WTC11 (cell line): Measurements from ENCODE around the gene FBXO9. TPM values are rescaled to one million over a fixed set of nuclear protein-coding genes. Genes with fewer than 3 reads are reported as not detected.

Source experiments
- ATAC-seq: fragments of 200-7000 bp; cut with Tn5 transposase; 2 replicates; pipeline ENCODE4 v1.10.0; 2021; ENCODE audit warnings: mild to moderate bottlenecking, moderate library complexity
- CTCF ChIA-PET: fragments of 300-600 bp; sonication (Branson Sonifier 250); formaldehyde crosslinking; loops from one replicate; lab custom pipeline; 2021; ENCODE audit warnings: antibody characterized with exemption; lab: Charles Lee
- POLR2A ChIA-PET: fragments of 350-600 bp; sonication (Branson Sonifier 250); formaldehyde crosslinking; loops from one replicate; lab custom pipeline; 2021; ENCODE audit warnings: antibody characterized with exemption; lab: Charles Lee
- DNase-seq: peaks from one replicate; pipeline ENCODE4 v3.0.0; 2021; ENCODE audit warnings: low spot score
- H3K27ac Mint-ChIP-seq: 2 replicates; pipeline ENCODE4 v1.8.0; 2021; ENCODE audit warnings: mixed read lengths
- H3K27me3 Mint-ChIP-seq: 2 replicates; pipeline ENCODE4 v1.8.0; 2021; ENCODE audit warnings: low read depth, mild to moderate bottlenecking, moderate library complexity, mixed read lengths
- H3K36me3 Mint-ChIP-seq: 2 replicates; pipeline ENCODE4 v1.8.0; 2021; ENCODE audit warnings: mixed read lengths
- H3K4me1 Mint-ChIP-seq: 2 replicates; pipeline ENCODE4 v1.8.0; 2022; ENCODE audit warnings: mixed read lengths
- H3K4me3 Mint-ChIP-seq: 2 replicates; pipeline ENCODE4 v1.8.0; 2021; ENCODE audit warnings: mild to moderate bottlenecking, moderate library complexity, mixed read lengths
- H3K9me3 Mint-ChIP-seq: 2 replicates; pipeline ENCODE4 v1.8.0; 2021; ENCODE audit warnings: mixed read lengths
- CBFB ChIP-seq: sonication (generic); formaldehyde crosslinking; IDR thresholded peaks from 2 replicates; pipeline ENCODE4 v1.8.1; 2022; ENCODE audit warnings: mild to moderate bottlenecking, low read depth, missing genetic modification reagents
- ESRRA ChIP-seq: sonication (generic); formaldehyde crosslinking; IDR thresholded peaks from 2 replicates; pipeline ENCODE4 v1.8.1; 2022; ENCODE audit warnings: mild to moderate bottlenecking, missing genetic modification reagents, borderline replicate concordance
- ETV6 ChIP-seq: sonication (generic); formaldehyde crosslinking; IDR thresholded peaks from 2 replicates; pipeline ENCODE4 v1.8.1; 2022; ENCODE audit warnings: mild to moderate bottlenecking, missing genetic modification reagents
- FOXK1 ChIP-seq: sonication (generic); formaldehyde crosslinking; IDR thresholded peaks from 2 replicates; pipeline ENCODE4 v1.8.0; 2022; ENCODE audit warnings: mild to moderate bottlenecking, moderate library complexity, missing genetic modification reagents
- FOXP1 ChIP-seq: sonication (generic); formaldehyde crosslinking; IDR thresholded peaks from 2 replicates; pipeline ENCODE4 v1.8.0; 2022; ENCODE audit warnings: missing genetic modification reagents, mild to moderate bottlenecking, moderate library complexity, borderline replicate concordance
- GRHL2 ChIP-seq: fragments of 250-450 bp; sonication (Bioruptor Pico); IDR thresholded peaks from 2 replicates; pipeline ENCODE4 v1.8.0; 2022; ENCODE audit warnings: mild to moderate bottlenecking, moderate library complexity; ENCODE audit not compliant: insufficient replicate concordance, severe bottlenecking
- GTF2I ChIP-seq: fragments of 250-450 bp; sonication (Bioruptor Pico); conservative IDR thresholded peaks from 2 replicates; pipeline ENCODE4 v1.4.0; 2021; ENCODE audit warnings: mild to moderate bottlenecking
- JUN ChIP-seq: sonication (generic); formaldehyde crosslinking; IDR thresholded peaks from 2 replicates; pipeline ENCODE4 v1.8.0; 2023; ENCODE audit warnings: mild to moderate bottlenecking, missing genetic modification reagents
- KAT7 ChIP-seq: sonication (generic); formaldehyde crosslinking; IDR thresholded peaks from 2 replicates; pipeline ENCODE4 v1.8.1; 2023; ENCODE audit warnings: missing genetic modification reagents, mild to moderate bottlenecking, borderline replicate concordance
- MYBL2 ChIP-seq: sonication (generic); formaldehyde crosslinking; IDR thresholded peaks from 2 replicates; pipeline ENCODE4 v1.8.1; 2023; ENCODE audit warnings: mild to moderate bottlenecking, moderate library complexity, missing genetic modification reagents
- NR1H2 ChIP-seq: sonication (generic); formaldehyde crosslinking; IDR thresholded peaks from 2 replicates; pipeline ENCODE4 v1.9.0; 2021; ENCODE audit warnings: mild to moderate bottlenecking, moderate library complexity, missing genetic modification reagents
- NR2C2 ChIP-seq: sonication (generic); formaldehyde crosslinking; IDR thresholded peaks from 2 replicates; pipeline ENCODE4 v1.8.0; 2022; ENCODE audit warnings: mild to moderate bottlenecking, missing genetic modification reagents
- TCF7 ChIP-seq: sonication (generic); formaldehyde crosslinking; IDR thresholded peaks from 2 replicates; pipeline ENCODE4 v1.8.0; 2022; ENCODE audit warnings: mild to moderate bottlenecking, low read depth, missing genetic modification reagents, moderate library complexity
- TEAD4 ChIP-seq: sonication (generic); formaldehyde crosslinking; IDR thresholded peaks from 2 replicates; pipeline ENCODE4 v1.8.0; 2022; ENCODE audit warnings: mild to moderate bottlenecking, missing genetic modification reagents
- ZNF121 ChIP-seq: sonication (generic); formaldehyde crosslinking; IDR thresholded peaks from 2 replicates; pipeline ENCODE4 v1.8.0; 2023; ENCODE audit warnings: missing genetic modification reagents
- ZNF219 ChIP-seq: sonication (generic); formaldehyde crosslinking; IDR thresholded peaks from 2 replicates; pipeline ENCODE4 v1.8.0; 2023; ENCODE audit warnings: missing genetic modification reagents, mild to moderate bottlenecking, borderline replicate concordance
- ZNF232 ChIP-seq: sonication (generic); formaldehyde crosslinking; IDR thresholded peaks from 2 replicates; pipeline ENCODE4 v1.8.0; 2022; ENCODE audit warnings: mild to moderate bottlenecking, missing genetic modification reagents
- ZNF317 ChIP-seq: sonication (generic); formaldehyde crosslinking; IDR thresholded peaks from 2 replicates; pipeline ENCODE4 v1.8.1; 2023; ENCODE audit warnings: low read depth, mild to moderate bottlenecking, moderate library complexity, missing genetic modification reagents, borderline replicate concordance
- ZNF396 ChIP-seq: fragments of 250-450 bp; sonication (Bioruptor Pico); IDR thresholded peaks from 2 replicates; pipeline ENCODE4 v1.8.0; 2021; ENCODE audit warnings: mild to moderate bottlenecking, moderate library complexity, borderline replicate concordance
- ZNF423 ChIP-seq: fragments of 250-450 bp; sonication (Bioruptor Pico); IDR thresholded peaks from 2 replicates; pipeline ENCODE4 v2.1.2; 2022; ENCODE audit warnings: mild to moderate bottlenecking, moderate library complexity
- ZNF671 ChIP-seq: fragments of 250-450 bp; sonication (Bioruptor Pico); IDR thresholded peaks from 2 replicates; pipeline ENCODE4 v1.8.0; 2021; ENCODE audit warnings: mild to moderate bottlenecking
- total RNA-seq: library from RNA; stranded (reverse); gene quantifications from 3 replicates; pipeline ENCODE4 v1.2.3, GENCODE V29; 2021
- TF ChIP-seq, protein P1 (sequence below): sonication (generic); formaldehyde crosslinking; conservative IDR thresholded peaks from 2 replicates; pipeline ENCODE4 v1.8.1; 2023; ENCODE audit warnings: mild to moderate bottlenecking, low read depth, missing genetic modification reagents, moderate library complexity
- TF ChIP-seq, protein P2 (sequence below): sonication (generic); formaldehyde crosslinking; IDR thresholded peaks from 2 replicates; pipeline ENCODE4 v1.8.1; 2022; ENCODE audit warnings: mild to moderate bottlenecking, moderate library complexity, missing genetic modification reagents
- TF ChIP-seq, protein P3 (sequence below): sonication (generic); formaldehyde crosslinking; conservative IDR thresholded peaks from 2 replicates; pipeline ENCODE4 v1.8.1; 2022; ENCODE audit warnings: mild to moderate bottlenecking, missing genetic modification reagents
- TF ChIP-seq, protein P4 (sequence below): sonication (generic); formaldehyde crosslinking; IDR thresholded peaks from 2 replicates; pipeline ENCODE4 v1.8.1; 2022; ENCODE audit warnings: mild to moderate bottlenecking, missing genetic modification reagents, moderate library complexity, borderline replicate concordance
- TF ChIP-seq, protein P5 (sequence below): sonication (generic); formaldehyde crosslinking; IDR thresholded peaks from 2 replicates; pipeline ENCODE4 v1.8.0; 2023; ENCODE audit warnings: missing genetic modification reagents, mild to moderate bottlenecking, borderline replicate concordance
- TF ChIP-seq, protein P6 (sequence below): sonication (generic); formaldehyde crosslinking; IDR thresholded peaks from 2 replicates; pipeline ENCODE4 v1.8.1; 2023; ENCODE audit warnings: mild to moderate bottlenecking, missing genetic modification reagents

Gene FBXO9
- total RNA-seq, 1 experiment from 2014 or later: 54.4 TPM

DNA sequence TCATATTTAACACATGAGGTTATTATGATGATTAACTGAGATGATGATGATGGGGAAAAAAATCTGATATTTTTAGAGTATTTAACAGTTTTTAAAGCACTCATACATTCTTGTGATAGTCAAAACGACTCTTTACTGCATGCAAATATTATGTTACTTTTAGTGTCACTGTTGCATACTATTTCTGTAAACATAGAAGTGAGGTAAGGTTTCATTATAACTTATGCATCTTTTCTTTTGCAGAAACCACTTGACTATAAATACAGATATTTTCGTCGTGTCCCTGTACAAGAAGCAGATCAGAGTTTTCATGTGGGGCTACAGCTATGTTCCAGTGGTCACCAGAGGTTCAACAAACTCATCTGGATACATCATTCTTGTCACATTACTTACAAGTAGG, 30.1 kb downstream of the FBXO9 start:
- H3K36me3 Mint-ChIP-seq: peaks cover 61% of the 10 kb centered on the region
- CTCF ChIA-PET: no interaction called here
- no peaks in the 10 kb centered on the region for H3K9me3 Mint-ChIP-seq
- H3K27ac Mint-ChIP-seq: no peak overlapping the region
- H3K4me3 Mint-ChIP-seq: no peak overlapping the region
- no peaks in the 10 kb centered on the region for H3K4me1 Mint-ChIP-seq
- H3K27me3 Mint-ChIP-seq: no peaks in the 10 kb centered on the region
- POLR2A ChIA-PET: no interaction called here
- no peak for ATAC-seq
- TF ChIP-seq FOXP1 (CRISPR knock-in tag) (no peak), ZNF121 (no peak), ZNF396 (CRISPR knock-in tag) (no peak), CBFB (no peak), JUN (CRISPR knock-in tag) (no peak), KAT7 (CRISPR knock-in tag) (no peak), NR1H2 (no peak), GRHL2 (no peak), NR2C2 (no peak), ZNF317 (CRISPR knock-in tag) (no peak), ZNF423 (CRISPR knock-in tag) (no peak), GTF2I (CRISPR knock-in tag) (no peak)
- TF ChIP-seq, protein P1, sequence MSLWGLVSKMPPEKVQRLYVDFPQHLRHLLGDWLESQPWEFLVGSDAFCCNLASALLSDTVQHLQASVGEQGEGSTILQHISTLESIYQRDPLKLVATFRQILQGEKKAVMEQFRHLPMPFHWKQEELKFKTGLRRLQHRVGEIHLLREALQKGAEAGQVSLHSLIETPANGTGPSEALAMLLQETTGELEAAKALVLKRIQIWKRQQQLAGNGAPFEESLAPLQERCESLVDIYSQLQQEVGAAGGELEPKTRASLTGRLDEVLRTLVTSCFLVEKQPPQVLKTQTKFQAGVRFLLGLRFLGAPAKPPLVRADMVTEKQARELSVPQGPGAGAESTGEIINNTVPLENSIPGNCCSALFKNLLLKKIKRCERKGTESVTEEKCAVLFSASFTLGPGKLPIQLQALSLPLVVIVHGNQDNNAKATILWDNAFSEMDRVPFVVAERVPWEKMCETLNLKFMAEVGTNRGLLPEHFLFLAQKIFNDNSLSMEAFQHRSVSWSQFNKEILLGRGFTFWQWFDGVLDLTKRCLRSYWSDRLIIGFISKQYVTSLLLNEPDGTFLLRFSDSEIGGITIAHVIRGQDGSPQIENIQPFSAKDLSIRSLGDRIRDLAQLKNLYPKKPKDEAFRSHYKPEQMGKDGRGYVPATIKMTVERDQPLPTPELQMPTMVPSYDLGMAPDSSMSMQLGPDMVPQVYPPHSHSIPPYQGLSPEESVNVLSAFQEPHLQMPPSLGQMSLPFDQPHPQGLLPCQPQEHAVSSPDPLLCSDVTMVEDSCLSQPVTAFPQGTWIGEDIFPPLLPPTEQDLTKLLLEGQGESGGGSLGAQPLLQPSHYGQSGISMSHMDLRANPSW: no peak
- TF ChIP-seq, protein P2, sequence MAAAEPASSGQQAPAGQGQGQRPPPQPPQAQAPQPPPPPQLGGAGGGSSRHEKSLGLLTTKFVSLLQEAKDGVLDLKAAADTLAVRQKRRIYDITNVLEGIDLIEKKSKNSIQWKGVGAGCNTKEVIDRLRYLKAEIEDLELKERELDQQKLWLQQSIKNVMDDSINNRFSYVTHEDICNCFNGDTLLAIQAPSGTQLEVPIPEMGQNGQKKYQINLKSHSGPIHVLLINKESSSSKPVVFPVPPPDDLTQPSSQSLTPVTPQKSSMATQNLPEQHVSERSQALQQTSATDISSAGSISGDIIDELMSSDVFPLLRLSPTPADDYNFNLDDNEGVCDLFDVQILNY (CRISPR knock-in tag): no peak
- TF ChIP-seq, protein P3, sequence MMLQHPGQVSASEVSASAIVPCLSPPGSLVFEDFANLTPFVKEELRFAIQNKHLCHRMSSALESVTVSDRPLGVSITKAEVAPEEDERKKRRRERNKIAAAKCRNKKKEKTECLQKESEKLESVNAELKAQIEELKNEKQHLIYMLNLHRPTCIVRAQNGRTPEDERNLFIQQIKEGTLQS (CRISPR knock-in tag): no peak
- DNase-seq: no peak

DNA sequence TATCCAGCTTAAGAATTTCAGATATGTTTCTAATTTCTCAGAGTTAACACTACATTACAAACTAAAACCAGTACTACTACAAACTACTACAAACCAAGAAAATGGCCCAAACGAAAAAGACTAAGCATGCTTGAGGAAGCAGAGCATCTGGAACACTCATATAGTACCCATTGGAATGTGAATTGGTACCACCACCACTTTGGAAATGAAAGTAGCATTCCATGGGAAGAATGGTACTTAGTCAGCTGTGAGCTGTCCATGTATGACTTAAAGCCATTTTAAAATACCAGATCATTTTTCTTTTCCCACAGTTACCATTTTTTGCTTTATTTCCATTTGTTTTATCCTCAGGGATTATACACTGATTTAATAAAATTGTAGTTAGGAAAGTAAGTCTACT, 30.5 kb downstream of the FBXO9 start:
- ChIA-PET CTCF (no interaction called here), POLR2A (no interaction called here)
- Mint-ChIP-seq H3K4me1 (no peaks in the 10 kb centered on the region), H3K4me3 (no peak overlapping the region), H3K36me3 (peaks cover 61% of the 10 kb centered on the region), H3K9me3 (no peaks in the 10 kb centered on the region), H3K27me3 (no peaks in the 10 kb centered on the region), H3K27ac (no peak overlapping the region)
- ATAC-seq (no peak), DNase-seq (no peak)
- TF ChIP-seq ZNF671 (CRISPR knock-in tag) (no peak), ETV6 (CRISPR knock-in tag) (no peak), TEAD4 (CRISPR knock-in tag) (no peak), ESRRA (CRISPR knock-in tag) (no peak), MYBL2 (CRISPR knock-in tag) (no peak), GTF2I (CRISPR knock-in tag) (no peak), ZNF232 (CRISPR knock-in tag) (no peak), TCF7 (CRISPR knock-in tag) (no peak), ZNF219 (no peak), FOXK1 (CRISPR knock-in tag) (no peak)
- TF ChIP-seq, protein P4, sequence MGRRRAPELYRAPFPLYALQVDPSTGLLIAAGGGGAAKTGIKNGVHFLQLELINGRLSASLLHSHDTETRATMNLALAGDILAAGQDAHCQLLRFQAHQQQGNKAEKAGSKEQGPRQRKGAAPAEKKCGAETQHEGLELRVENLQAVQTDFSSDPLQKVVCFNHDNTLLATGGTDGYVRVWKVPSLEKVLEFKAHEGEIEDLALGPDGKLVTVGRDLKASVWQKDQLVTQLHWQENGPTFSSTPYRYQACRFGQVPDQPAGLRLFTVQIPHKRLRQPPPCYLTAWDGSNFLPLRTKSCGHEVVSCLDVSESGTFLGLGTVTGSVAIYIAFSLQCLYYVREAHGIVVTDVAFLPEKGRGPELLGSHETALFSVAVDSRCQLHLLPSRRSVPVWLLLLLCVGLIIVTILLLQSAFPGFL (CRISPR knock-in tag): no peak
- TF ChIP-seq, protein P5, sequence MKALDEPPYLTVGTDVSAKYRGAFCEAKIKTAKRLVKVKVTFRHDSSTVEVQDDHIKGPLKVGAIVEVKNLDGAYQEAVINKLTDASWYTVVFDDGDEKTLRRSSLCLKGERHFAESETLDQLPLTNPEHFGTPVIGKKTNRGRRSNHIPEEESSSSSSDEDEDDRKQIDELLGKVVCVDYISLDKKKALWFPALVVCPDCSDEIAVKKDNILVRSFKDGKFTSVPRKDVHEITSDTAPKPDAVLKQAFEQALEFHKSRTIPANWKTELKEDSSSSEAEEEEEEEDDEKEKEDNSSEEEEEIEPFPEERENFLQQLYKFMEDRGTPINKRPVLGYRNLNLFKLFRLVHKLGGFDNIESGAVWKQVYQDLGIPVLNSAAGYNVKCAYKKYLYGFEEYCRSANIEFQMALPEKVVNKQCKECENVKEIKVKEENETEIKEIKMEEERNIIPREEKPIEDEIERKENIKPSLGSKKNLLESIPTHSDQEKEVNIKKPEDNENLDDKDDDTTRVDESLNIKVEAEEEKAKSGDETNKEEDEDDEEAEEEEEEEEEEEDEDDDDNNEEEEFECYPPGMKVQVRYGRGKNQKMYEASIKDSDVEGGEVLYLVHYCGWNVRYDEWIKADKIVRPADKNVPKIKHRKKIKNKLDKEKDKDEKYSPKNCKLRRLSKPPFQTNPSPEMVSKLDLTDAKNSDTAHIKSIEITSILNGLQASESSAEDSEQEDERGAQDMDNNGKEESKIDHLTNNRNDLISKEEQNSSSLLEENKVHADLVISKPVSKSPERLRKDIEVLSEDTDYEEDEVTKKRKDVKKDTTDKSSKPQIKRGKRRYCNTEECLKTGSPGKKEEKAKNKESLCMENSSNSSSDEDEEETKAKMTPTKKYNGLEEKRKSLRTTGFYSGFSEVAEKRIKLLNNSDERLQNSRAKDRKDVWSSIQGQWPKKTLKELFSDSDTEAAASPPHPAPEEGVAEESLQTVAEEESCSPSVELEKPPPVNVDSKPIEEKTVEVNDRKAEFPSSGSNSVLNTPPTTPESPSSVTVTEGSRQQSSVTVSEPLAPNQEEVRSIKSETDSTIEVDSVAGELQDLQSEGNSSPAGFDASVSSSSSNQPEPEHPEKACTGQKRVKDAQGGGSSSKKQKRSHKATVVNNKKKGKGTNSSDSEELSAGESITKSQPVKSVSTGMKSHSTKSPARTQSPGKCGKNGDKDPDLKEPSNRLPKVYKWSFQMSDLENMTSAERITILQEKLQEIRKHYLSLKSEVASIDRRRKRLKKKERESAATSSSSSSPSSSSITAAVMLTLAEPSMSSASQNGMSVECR: no peak
- TF ChIP-seq, protein P6, sequence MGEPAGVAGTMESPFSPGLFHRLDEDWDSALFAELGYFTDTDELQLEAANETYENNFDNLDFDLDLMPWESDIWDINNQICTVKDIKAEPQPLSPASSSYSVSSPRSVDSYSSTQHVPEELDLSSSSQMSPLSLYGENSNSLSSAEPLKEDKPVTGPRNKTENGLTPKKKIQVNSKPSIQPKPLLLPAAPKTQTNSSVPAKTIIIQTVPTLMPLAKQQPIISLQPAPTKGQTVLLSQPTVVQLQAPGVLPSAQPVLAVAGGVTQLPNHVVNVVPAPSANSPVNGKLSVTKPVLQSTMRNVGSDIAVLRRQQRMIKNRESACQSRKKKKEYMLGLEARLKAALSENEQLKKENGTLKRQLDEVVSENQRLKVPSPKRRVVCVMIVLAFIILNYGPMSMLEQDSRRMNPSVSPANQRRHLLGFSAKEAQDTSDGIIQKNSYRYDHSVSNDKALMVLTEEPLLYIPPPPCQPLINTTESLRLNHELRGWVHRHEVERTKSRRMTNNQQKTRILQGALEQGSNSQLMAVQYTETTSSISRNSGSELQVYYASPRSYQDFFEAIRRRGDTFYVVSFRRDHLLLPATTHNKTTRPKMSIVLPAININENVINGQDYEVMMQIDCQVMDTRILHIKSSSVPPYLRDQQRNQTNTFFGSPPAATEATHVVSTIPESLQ (CRISPR knock-in tag): no peak
